ENCODE data around the gene SMARCAL1. TPM values are rescaled to one million over a fixed set of nuclear protein-coding genes. Genes with fewer than 3 reads are reported as not detected.

The SMARCAL1 gene
- total and polyA plus RNA-seq, 3 donors from 2014 or later: 27.3 to 50.2 (median 39.1) TPM

GRCh38 chr2:216463148-216463547 lies 50.9 kb downstream of the SMARCAL1 start:
- H3K4me3 ChIP-seq: no peak overlapping the region
- no peaks in the 10 kb centered on the region for H3K36me3 ChIP-seq (ENCODE audit: low read depth, missing control alignments)
- intact Hi-C loops (cut with DNase I; ENCODE audit: low total_unique reads): no loop called here
- no peaks in the 10 kb centered on the region for H3K27me3 ChIP-seq
- TF ChIP-seq CTCF (IDR thresholded peaks at IDR 0.05) (no peak), POLR2A (IDR thresholded peaks at IDR 0.05) (no peak)
- DNase-seq: no peak
- no peaks in the 10 kb centered on the region for H3K9me3 ChIP-seq
- WGBS, 2 donors: 85 to 88% methylated on average over 2 of the region's 2 CpGs
- H3K4me1 ChIP-seq: no peaks in the 10 kb centered on the region
- H3K27ac ChIP-seq: no peak overlapping the region

GRCh38 chr2:216464104-216464720 lies 51.9 kb downstream of the SMARCAL1 start:
- no peaks in the 10 kb centered on the region for H3K36me3 ChIP-seq (ENCODE audit: low read depth, missing control alignments)
- intact Hi-C loops (cut with DNase I; ENCODE audit: low total_unique reads): no loop called here

GRCh38 chr2:216465579-216466195 lies 53.4 kb downstream of the SMARCAL1 start:
- H3K4me1 ChIP-seq: no peaks in the 10 kb centered on the region
- no peaks in the 10 kb centered on the region for H3K36me3 ChIP-seq (ENCODE audit: low read depth, missing control alignments)
- H3K27me3 ChIP-seq: no peaks in the 10 kb centered on the region
- no peak for DNase-seq
- H3K4me3 ChIP-seq: no peak overlapping the region
- no peak overlapping the region for H3K27ac ChIP-seq
- H3K9me3 ChIP-seq: no peaks in the 10 kb centered on the region
- intact Hi-C loops (cut with DNase I; ENCODE audit: low total_unique reads): no loop called here
- TF ChIP-seq POLR2A (IDR thresholded peaks at IDR 0.05) (no peak), CTCF (IDR thresholded peaks at IDR 0.05) (no peak)
- 70 to 71% methylated on average over 5 of the region's 5 CpGs for WGBS, 2 donors

More at GRCh38 chr2:216464104-216464720, 51.9 kb downstream of the SMARCAL1 start:
- Histone ChIP-seq H3K4me3 (no peak overlapping the region), H3K27ac (no peak overlapping the region), H3K27me3 (no peaks in the 10 kb centered on the region), H3K4me1 (no peaks in the 10 kb centered on the region), H3K9me3 (no peaks in the 10 kb centered on the region)
- WGBS, 2 donors: 90 to 91% methylated on average over 6 of the region's 6 CpGs
- no peak for DNase-seq
- TF ChIP-seq POLR2A (IDR thresholded peaks at IDR 0.05) (no peak), CTCF (IDR thresholded peaks at IDR 0.05) (no peak)

GRCh38 chr2:216467845-216468244 lies 55.6 kb downstream of the SMARCAL1 start:
- Histone ChIP-seq H3K27me3 (no peaks in the 10 kb centered on the region), H3K36me3 (ENCODE audit: low read depth, missing control alignments) (no peaks in the 10 kb centered on the region), H3K4me3 (no peak overlapping the region), H3K9me3 (no peaks in the 10 kb centered on the region), H3K27ac (no peak overlapping the region), H3K4me1 (no peaks in the 10 kb centered on the region)
- TF ChIP-seq POLR2A (IDR thresholded peaks at IDR 0.05) (no peak), CTCF (IDR thresholded peaks at IDR 0.05) (no peak)
- no peak for DNase-seq
- 87 to 98% methylated on average over 4 of the region's 4 CpGs for WGBS, 2 donors
- intact Hi-C loops (cut with DNase I; ENCODE audit: low total_unique reads): no loop called here

DNA sequence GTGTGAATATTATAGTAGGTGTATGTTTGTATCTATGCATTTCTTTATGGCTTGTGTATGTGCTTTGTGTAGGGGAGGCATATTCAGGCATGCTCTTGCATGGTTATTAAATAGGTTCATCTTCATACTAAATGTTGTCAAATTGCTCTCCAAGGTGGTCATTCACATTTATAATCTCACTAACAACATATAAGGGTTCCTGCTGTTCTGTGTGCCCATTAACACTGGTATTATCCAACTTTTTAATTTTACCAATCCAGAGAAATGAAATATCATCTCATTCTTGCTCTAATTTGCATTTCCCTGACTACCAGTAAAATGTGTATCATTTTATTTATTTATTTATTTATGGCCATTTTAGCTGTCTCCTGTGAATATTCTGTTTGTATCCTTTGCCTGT lies 57.4 kb downstream of the SMARCAL1 start:
- DNase-seq: no peak

More for the DNA sequence above, 57.4 kb downstream of the SMARCAL1 start:
- Histone ChIP-seq H3K4me3 (no peak overlapping the region), H3K36me3 (ENCODE audit: low read depth, missing control alignments) (no peaks in the 10 kb centered on the region), H3K27me3 (no peaks in the 10 kb centered on the region), H3K9me3 (no peaks in the 10 kb centered on the region), H3K4me1 (no peaks in the 10 kb centered on the region), H3K27ac (no peak overlapping the region)
- intact Hi-C loops (cut with DNase I; ENCODE audit: low total_unique reads): no loop called here
- TF ChIP-seq POLR2A (IDR thresholded peaks at IDR 0.05): no peak
- TF ChIP-seq CTCF (IDR thresholded peaks at IDR 0.05): no peak
